ENCODE measurements around the gene CD248.
"Not testable (repeated sequence)": the region's sequence is repeated elsewhere in the genome, so short reads cannot be mapped to it uniquely, and the experiment has no call there.

CD248 gene

DNA sequence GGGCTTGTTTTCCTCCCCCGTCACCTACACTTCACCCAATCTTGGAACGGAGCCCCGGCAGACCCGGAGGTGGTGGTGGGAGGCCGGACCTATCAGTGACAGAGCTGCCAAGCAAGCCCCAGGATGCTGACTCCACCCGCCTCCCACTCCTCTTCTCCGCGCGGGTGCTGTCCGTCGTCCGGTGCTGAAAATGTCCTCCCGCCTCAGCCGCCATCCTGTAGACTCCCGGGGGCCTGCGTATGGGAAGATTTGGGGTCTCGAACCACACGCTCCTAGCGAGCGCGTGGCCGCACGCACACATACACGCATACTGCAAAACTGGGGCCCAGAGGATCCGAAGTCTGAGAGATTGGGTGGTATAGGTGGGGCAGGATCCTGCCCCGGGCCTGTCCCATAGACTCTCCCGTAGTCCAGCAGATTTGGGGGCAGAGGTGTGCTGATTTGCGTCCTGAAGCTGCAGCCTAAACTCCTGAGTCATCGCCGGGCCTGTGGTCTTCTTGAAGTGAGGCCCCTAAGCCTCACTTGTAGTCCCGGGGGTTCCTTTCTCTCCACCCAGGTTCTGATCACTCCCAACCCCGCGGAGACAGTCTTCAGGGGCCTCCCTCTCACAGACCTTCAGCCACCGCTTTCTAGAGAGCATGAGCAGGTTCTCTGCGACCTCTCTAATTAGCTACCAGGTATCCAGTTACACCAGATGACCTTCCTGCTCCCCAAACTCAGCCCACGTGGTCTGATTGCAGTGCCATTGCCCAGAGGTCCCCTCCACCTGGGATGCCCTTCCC, 27.1 kb downstream of the CD248 start:
- DNase-seq (ENCODE audit: low read depth): no peak

DNA sequence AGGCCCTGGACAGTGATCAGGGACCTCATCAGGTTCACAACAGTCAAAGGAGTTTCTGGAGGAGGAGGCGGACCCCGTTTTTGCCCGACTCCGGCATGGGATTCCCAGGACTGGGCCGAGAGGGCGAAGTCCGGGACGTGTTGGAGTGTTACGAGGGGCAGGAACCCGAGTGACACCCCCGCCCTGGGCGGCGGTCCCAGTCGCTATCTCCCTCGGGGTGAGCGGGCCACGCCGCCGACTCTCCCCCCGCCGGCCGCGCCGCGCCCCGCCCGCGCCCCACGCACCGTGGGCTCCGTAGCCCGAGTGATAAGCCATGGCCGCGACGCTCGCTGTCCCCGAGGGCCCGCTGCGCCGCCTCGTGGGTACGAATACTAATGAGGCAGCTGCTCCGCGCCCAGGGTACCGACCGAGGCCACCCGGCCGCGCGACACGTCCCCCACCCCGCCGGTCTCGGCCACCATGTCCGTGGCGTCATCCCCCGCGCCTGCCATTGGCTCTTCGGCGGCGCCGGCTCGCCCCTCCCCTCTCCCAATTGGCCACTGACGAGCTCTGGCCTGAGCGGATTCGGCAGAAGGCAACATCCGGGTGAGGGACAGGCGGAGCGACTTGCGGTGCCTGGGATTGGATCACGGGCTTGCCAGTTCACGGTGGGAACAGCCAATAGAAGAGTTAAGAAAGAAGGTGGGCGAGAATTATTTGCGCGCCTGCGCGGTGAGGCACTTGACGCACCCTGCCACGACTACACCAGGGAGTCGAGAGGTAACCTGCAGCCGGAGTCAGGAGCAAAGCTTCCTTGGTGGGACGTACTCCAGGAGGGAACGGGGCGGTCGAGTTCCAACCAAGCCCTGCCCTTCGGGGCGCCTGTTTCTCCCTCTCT, 27.9 kb downstream of the CD248 start, which contains the start of gene YIF1A:
TSS of gene YIF1A (minus strand) at position 473 of the 877 bp plus-strand sequence. CDS start at position 315, 158 bp downstream.
- DNase-seq (ENCODE audit: low read depth): peak; percentile 96

DNA sequence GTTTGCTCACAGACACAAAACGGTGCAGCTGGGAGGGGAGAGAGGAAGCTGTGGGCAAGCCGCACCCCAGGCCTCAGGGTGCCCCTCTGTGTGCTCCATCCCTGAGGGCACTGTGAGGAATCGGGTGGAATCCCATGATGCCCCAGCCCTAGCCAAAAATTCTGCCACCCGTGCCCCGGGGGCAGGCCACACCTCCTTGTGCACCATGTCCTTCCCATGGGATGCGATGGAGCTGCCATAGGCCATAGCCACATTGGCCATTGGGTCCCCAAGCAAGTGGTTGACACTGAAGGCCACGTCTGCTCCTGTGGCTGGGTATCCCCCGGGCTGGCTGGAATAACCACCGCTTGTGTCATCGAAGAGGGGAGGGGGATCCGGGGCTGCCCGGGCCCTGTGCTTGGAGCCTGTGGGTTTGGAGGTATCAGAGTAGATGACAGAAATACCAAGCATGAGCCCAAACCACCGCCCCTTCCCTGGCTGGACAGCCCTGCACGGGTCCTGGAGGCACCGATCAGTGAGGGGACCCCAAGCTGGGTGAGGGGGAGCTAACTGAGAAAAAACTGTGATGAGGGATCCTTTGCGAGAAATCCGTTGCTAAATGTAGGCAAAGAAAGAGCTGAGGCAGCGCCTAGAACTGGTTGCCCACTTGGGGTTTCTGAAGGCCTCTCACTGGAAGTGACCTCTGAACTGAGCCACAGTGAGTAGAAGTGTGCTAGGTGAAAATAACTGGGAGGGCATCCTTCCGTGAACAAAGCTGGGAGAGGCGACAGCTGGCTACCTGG, 28.8 kb downstream of the CD248 start:
- no peak for DNase-seq (ENCODE audit: low read depth)

GRCh38 chr11:66287211-66287888, 29.5 kb downstream of the CD248 start:
- no peak for DNase-seq (ENCODE audit: low read depth)

DNA sequence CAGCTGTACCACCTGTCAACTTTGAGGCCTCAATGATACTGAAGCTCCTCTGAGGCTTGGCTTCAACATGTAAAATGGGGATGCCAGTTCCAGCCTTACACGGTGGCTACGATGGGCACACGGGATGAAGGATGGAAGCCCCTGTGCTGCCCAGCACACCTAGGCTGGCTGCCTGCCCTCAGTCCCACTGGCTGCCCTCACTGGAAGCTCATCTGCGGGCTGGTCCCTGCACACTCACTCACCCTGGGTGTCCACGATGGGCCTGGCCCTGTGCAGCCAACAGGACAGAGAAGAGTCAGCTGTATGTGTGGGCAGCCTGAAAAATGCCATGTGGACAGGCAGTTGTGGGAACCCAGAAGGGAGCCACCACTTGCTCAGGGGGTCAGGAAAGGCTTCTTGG, 30.1 kb downstream of the CD248 start:
- no peak for DNase-seq (ENCODE audit: low read depth)

- DNase-seq (ENCODE audit: low read depth): no peak
Observed at GRCh38 chr11:66285250-66285947, 31.4 kb downstream of the CD248 start.

GRCh38 chr11:66284526-66285078, 32.2 kb downstream of the CD248 start:
- no peak for DNase-seq (ENCODE audit: low read depth)

GRCh38 chr11:66283461-66284105, 33.3 kb downstream of the CD248 start:
- DNase-seq (ENCODE audit: low read depth): no peak

GRCh38 chr11:66282468-66283455, 34.1 kb downstream of the CD248 start:
- peak; percentile 52 for DNase-seq (ENCODE audit: low read depth)

GRCh38 chr11:66281776-66282467, 34.9 kb downstream of the CD248 start:
- no peak for DNase-seq (ENCODE audit: low read depth)

DNA sequence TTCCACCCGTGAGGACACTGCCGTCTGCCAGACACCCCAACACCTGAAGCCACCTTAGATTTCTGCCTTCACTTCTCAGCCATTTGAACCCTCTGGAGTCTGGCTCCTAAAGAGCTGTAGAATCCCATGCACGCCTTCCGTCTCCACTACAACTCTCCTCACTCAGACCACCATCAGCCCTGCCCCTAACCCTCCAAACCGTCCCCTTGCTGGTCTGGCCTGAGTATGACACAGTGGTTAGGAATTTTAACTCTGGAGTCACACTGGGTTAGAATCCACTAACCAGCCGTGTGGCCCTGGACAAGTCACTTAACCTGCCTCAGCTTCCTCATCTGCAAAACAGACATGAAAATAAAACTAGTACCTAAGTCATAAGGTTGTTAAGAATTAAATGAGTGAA, 35.8 kb downstream of the CD248 start:
- no peak for DNase-seq (ENCODE audit: low read depth)

DNA sequence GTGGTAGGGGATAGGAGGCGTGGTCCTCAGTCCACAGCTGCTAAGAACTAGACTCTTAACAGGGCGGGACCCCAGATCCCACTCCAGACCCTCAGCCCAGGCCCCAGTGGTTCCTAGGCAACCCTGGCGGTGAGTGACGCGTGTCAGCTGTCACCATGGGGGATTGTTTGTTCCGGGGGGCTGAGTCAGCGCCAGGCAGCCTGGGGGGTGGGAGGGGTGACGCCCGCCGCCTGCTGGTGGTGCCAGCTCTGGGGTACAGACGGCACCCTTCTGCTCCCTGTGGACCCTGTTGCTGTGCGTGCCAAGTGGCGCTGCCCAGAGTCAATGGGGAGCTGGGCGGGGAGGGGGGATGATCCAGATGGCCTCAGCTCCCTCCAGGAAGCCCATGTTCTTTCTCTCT, 36.4 kb downstream of the CD248 start:
- DNase-seq (ENCODE audit: low read depth): no peak

GRCh38 chr11:66279092-66279734, 37.6 kb downstream of the CD248 start:
- no peak for DNase-seq (ENCODE audit: low read depth)

DNA sequence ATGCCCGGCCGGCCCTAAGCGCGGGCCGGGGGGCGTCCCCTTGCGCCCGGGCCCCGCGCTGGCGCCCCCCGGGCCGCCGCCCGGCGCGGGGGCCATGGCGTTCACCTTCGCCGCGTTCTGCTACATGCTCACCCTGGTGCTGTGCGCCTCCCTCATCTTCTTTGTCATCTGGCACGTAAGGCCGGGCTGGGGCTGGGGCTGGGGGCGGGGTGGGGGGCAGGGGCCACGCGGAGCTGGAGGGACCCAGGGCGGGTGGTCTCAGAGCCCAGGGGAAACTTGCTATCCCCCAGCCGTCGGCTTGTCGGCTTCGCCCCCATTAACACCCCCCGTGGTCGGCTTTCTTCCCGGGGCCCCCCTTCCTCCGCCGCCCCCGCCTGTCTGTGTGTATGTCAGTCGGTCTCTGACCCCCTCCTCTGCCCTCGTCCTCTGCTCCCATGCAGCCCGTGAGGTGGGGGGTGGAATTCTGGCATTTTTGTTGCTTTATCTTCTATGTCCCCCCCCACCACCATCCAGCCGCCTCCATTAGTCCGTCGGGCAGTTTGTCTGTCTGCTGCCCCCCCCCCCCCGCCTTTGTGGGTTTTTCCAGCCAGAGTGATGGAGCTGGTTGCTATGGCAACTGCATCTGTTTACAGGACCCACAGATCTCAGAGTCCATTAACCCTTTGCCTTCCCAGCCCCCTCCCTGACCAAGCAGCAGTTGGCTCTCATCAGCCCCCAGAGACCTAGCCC, 38.3 kb downstream of the CD248 start:
- DNase-seq (ENCODE audit: low read depth): no peak

GRCh38 chr11:66277471-66278362, 39.1 kb downstream of the CD248 start, which contains the start of gene CNIH2:
Gene CNIH2, plus strand, starts transcription at chr11:66278175. Its CDS starts 282 bp downstream, at chr11:66278457.
- no peak for DNase-seq (ENCODE audit: low read depth)

DNA sequence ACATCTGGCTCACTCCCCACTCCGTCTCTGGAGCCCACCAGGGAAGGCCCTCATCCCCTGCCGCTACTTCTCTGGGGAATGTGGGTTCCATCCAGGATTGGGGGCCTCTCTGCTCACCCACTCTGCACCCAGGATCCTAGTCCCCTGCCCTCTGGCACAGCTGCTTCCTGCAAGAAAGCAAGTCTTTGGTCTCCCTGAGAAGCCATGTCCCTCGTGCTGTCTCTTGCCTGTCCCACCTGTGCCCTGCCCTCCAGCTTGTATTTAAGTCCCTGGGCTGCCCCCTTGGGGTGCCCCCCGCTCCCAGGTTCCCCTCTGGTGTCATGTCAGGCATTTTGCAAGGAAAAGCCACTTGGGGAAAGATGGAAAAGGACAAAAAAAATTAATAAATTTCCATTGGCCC, 39.8 kb downstream of the CD248 start:
- DNase-seq (ENCODE audit: low read depth): not testable (repeated sequence)
